Right lobe of liver (tissue), 6 donors: ENCODE measurements around the gene RGSL1. TPM values are rescaled to one million over a fixed set of nuclear protein-coding genes. Genes with fewer than 3 reads are reported as not detected.

Experiments
- ATAC-seq, 4 donors: fragments of 200-7000 bp; cut with Tn5 transposase; one replicate each; pipeline ENCODE4 v1.9.1; 2020; ENCODE audit warnings: mild to moderate bottlenecking in 4 of 4, moderate library complexity in 4 of 4
- DNase-seq, 3 donors: peaks; one replicate each; pipeline ENCODE4 v3.0.0-alpha.2; 2020
- H3K27ac ChIP-seq, 3 donors: fragments of 200-600 bp; one replicate each; pipeline ENCODE4 v1.8.0; 2022
- H3K27me3 ChIP-seq, 2 donors: fragments of 200-600 bp; one replicate each; pipeline ENCODE4 v1.8.0; 2022
- H3K36me3 ChIP-seq, 4 donors: fragments of 200-600 bp; sonication (generic) in 1 of 4; one replicate each; pipeline versions ENCODE4 v1.5.1 to v1.8.0; 2017 to 2022; ENCODE audit warnings: control low read depth in 1 of 4
- H3K4me1 ChIP-seq, 4 donors: fragments of 200-600 bp; sonication (generic) in 1 of 4; one replicate each; pipeline versions ENCODE4 v1.5.1 to v1.8.0; 2017 to 2022; ENCODE audit warnings: control low read depth in 1 of 4
- H3K4me3 ChIP-seq, 3 donors: fragments of 200-600 bp; one replicate each; pipeline ENCODE4 v1.8.0; 2022
- H3K9me3 ChIP-seq, 4 donors: fragments of 200-600 bp; sonication (generic) in 1 of 4; one replicate each; pipeline versions ENCODE4 v1.5.1 to v1.8.0; 2017 to 2022; ENCODE audit warnings: control low read depth in 1 of 4
- POLR2A ChIP-seq: fragments of 450-650 bp; IDR thresholded peaks from one replicate; pipeline ENCODE4 v1.6.1; 2017; ENCODE audit warnings: antibody characterized with exemption, mild to moderate bottlenecking
- WGBS: methylation state at CpG from one replicate; pipeline ENCODE4 v1.1.6; 2018; ENCODE audit warnings: low coverage, low lambda C conversion rate; ENCODE audit not compliant: insufficient coverage; ENCODE audit errors: missing lambda C conversion rate; 5-methylcytosine and 5-hydroxymethylcytosine counted together
- intact Hi-C, 2 donors: fragments of 100-400 bp; cut with DNase I; formaldehyde crosslinking; loops; one replicate each; pipeline versions ENCODE4 v1.11.2 to v1.14.1; 2022
- total RNA-seq, 6 experiments: library from RNA; depleted of rRNA in 2 of 6; stranded (reverse); fragments of >200 nt in 2 of 6; fragmentation: NEBNext Ultra II Directional in 3 of 6; extraction: Animal tissue kit (Norgen Biotek cat#: 25700) in 3 of 6; gene quantifications; one replicate each; pipeline versions ENCODE4 v1.1.0 to v1.2.4, GENCODE V29; 2016 to 2023
- TF ChIP-seq, protein P1 (sequence below), 4 donors: fragments of 200-600 bp in 3 of 4; fragments of 450-650 bp in 1 of 4; IDR thresholded peaks; one replicate each; pipeline versions ENCODE4 v1.5.1 to v1.8.0; 2016 to 2022; ENCODE audit warnings: antibody characterized with exemption in 4 of 4, mild to moderate bottlenecking in 2 of 4
- donor health status: DM: no; HTN: yes; CAD: no.
- donor health status: DM: no; HTN: no; CAD: no.
- donor health status: DM: no; HTN: no; CAD: no.
- donor health status: DM: no; HTN: yes; CAD: no.
- donor health status: DM: no; HTN: yes; CAD: no.

Gene RGSL1
- total RNA-seq, 6 experiments from 2014 or later: not detected

DNA sequence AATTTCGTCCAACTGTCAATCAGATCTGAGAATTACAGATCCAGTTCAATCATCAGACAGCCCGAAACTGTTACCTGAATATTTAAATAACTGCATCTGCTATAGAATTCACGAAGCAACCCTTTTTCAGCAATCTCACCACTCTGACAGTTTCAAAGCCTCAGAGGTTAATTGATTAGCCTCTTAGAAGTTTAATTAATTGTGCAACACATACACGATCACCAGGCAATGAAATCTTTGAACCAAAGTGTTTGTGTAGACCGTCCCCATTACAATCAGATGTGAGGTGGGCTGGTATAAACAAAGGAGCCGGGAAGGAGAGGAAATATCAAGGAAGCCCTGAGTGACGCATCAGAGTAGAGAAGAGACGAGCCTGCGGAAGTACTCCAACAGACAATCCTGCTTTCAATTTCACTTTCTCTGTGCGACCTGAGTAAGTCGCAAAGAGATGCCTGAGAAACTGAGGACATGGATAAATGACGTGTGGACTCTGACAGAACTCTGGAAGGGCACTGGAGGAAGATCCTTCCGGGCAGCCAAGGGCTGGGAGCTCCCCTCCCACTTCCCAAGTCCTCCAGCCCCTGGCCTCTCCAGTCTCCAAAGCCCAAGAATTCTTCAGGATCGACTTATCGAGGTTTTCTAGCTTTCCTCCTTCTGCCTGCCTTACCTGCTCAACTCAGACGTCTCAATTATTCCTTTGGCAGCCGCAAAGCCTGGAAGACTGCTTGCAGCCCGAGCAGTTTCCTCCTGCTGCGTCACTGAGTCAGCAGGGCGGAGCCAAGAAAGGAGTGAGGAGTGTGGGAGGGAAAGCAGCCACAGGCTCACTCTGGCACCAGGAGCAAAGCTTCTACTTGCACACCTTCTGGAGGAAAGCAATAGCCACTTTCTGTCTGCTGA, 138.8 kb downstream of the RGSL1 start, which contains the start of gene RNASEL:
Gene RNASEL, minus strand, starts transcription at position 757 of the 897 bp plus-strand sequence. CDS start 2,450 bp downstream, outside the sequence.
- ATAC-seq: peak; percentile 86 to 95 (median 92)
- no peaks in the 10 kb centered on the region for H3K36me3 ChIP-seq
- WGBS: 5% methylated on average over 20 of the region's 20 CpGs
- peak; percentile 62 to 72 (median 65) for DNase-seq
- H3K9me3 ChIP-seq: no peaks in the 10 kb centered on the region
- TF ChIP-seq, protein P1, sequence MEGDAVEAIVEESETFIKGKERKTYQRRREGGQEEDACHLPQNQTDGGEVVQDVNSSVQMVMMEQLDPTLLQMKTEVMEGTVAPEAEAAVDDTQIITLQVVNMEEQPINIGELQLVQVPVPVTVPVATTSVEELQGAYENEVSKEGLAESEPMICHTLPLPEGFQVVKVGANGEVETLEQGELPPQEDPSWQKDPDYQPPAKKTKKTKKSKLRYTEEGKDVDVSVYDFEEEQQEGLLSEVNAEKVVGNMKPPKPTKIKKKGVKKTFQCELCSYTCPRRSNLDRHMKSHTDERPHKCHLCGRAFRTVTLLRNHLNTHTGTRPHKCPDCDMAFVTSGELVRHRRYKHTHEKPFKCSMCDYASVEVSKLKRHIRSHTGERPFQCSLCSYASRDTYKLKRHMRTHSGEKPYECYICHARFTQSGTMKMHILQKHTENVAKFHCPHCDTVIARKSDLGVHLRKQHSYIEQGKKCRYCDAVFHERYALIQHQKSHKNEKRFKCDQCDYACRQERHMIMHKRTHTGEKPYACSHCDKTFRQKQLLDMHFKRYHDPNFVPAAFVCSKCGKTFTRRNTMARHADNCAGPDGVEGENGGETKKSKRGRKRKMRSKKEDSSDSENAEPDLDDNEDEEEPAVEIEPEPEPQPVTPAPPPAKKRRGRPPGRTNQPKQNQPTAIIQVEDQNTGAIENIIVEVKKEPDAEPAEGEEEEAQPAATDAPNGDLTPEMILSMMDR (IDR thresholded peaks at IDR 0.05): no peak
- no peak for TF ChIP-seq POLR2A
- peaks cover 0 to 5% (median 0%) of the 10 kb centered on the region in 4 donors for H3K4me1 ChIP-seq
- peak within 1 kb of the TSS; percentile 89 to 93 (median 89) for H3K27ac ChIP-seq
- no peaks in the 10 kb centered on the region for H3K27me3 ChIP-seq
- H3K4me3 ChIP-seq: peak within 1 kb of the TSS; percentile 69 to 79 (median 74)
- intact Hi-C loops: no loop called here

DNA sequence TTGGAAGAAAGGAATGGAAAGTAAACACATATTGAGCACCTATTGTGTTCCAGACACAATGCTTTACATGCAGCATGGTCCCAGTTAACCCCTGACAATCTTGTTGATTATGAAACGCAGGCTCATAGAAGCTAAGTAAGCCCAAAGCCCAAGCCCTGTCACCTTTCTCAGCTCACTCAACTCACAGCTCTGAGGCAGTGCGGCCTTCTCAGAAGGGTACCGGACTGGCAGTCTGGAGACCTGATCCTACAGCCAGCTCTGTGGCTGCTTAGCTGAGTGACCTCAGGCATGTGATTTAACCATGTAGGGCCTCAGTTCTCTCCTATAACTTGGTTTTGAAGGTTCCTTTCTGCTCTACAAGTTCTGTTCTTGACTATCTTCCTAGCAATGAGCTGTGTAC, 139.6 kb downstream of the RGSL1 start:
- Histone ChIP-seq H3K9me3 (no peaks in the 10 kb centered on the region), H3K27me3 (no peaks in the 10 kb centered on the region), H3K4me3 (no peak overlapping the region), H3K36me3 (no peaks in the 10 kb centered on the region), H3K4me1 (peaks cover 0 to 5% (median 0%) of the 10 kb centered on the region in 4 donors), H3K27ac (peak overlapping the region in 1 of 3 donors; percentile 89)
- ATAC-seq (no peak), DNase-seq (no peak)
- intact Hi-C loops: no loop called here
- TF ChIP-seq, protein P1 (IDR thresholded peaks at IDR 0.05): no peak
- TF ChIP-seq POLR2A: no peak
- WGBS: 88% methylated on average over 1 of the region's 3 CpGs

DNA sequence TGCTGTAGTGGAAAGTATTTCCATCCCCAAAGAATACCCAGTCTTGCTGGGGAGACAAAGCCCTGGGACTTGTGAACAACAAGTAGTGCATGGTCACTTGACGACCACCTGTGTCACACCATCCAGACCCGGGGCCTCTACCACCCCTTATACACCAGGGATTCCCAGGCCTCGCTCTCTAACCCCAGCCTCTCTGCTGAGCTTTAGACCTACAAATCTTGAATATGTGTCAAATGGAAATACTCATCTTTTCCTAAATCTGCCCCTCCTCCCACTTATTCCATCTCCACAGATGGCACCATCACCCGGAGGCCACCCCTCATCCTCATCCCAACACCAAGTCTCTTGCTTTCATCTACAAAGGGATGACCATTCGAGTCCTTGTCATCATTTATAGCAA, 140.0 kb downstream of the RGSL1 start:
- no peak for ATAC-seq
- no peak overlapping the region for H3K4me3 ChIP-seq
- intact Hi-C loops: loop anchor here in 1 of 2 donors (10.0 kb wide), 1 partner anchor 145 kb away; no protein-coding TSS in a partner anchor
- no peaks in the 10 kb centered on the region for H3K9me3 ChIP-seq
- no peak for DNase-seq
- H3K27ac ChIP-seq: no peak overlapping the region
- H3K4me1 ChIP-seq: peaks cover 0 to 5% (median 0%) of the 10 kb centered on the region in 4 donors
- no peaks in the 10 kb centered on the region for H3K36me3 ChIP-seq
- no peak for TF ChIP-seq POLR2A
- TF ChIP-seq, protein P1 (IDR thresholded peaks at IDR 0.05): no peak
- no peaks in the 10 kb centered on the region for H3K27me3 ChIP-seq
- WGBS: 88% methylated on average over 4 of the region's 5 CpGs

DNA sequence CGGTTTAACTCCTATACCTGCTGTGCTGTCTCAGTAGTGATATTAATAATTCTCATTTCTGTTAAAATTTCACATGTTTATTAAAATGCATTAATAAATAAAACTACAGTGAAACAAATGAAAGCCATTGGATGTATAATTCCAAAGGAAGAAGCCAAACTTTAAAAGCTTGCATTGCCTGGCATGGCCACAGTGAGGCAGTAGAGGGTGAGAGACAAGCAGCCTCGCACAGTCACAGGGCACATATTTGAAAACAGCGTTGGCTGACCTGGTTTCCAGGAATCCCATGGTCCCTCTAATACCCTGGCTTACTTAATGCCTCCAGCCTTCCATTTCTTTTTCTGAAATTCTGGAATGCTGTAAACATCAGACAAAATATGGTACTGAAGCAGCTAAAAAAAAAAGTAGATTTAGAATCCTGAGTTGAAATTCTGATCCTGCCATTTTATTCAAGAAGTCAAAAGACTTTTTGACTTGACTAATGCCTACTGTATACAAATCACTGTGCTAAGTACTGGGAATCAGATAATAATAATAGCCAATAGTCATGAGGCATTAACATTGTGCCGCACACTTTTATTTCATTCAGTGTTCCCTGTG, 145.8 kb downstream of the RGSL1 start:
- WGBS: 31% methylated on average over 4 of the region's 4 CpGs
- intact Hi-C loops: loop anchor here (5.0 to 10.0 kb wide), 2 partner anchors 151 to 187 kb away; no protein-coding TSS in a partner anchor

More for the DNA sequence above, 145.8 kb downstream of the RGSL1 start:
- peak; percentile 88 to 92 (median 90) for ATAC-seq
- no peaks in the 10 kb centered on the region for H3K27me3 ChIP-seq
- H3K36me3 ChIP-seq: no peaks in the 10 kb centered on the region
- no peaks in the 10 kb centered on the region for H3K9me3 ChIP-seq
- DNase-seq: peak; percentile 64 to 71 (median 67)
- H3K27ac ChIP-seq: no peak overlapping the region
- no peaks in the 10 kb centered on the region for H3K4me1 ChIP-seq
- TF ChIP-seq, protein P1 (IDR thresholded peaks at IDR 0.05): peak; percentile 84 to 91 (median 90)
- TF ChIP-seq POLR2A: no peak
- H3K4me3 ChIP-seq: no peak overlapping the region
